HG03432 (cell line): ENCODE results near the gene FBXO17.
"Not testable (repeated sequence)": the region's sequence is repeated elsewhere in the genome, so short reads cannot be mapped to it uniquely, and the experiment has no call there.

ENCODE experiments used
- ATAC-seq: cut with Tn5 transposase; IDR thresholded peaks from one replicate; pipeline ENCODE4 v1.9.1; 2021; ENCODE audit warnings: mild to moderate bottlenecking, moderate library complexity; ENCODE audit not compliant: unreplicated experiment

Gene FBXO17

GRCh38 chr19:38980583-38981374, 5.2 kb upstream of the FBXO17 start:
- ATAC-seq: no peak

- no peak for ATAC-seq
Measured at GRCh38 chr19:38979812-38980211, 4.3 kb upstream of the FBXO17 start.

DNA sequence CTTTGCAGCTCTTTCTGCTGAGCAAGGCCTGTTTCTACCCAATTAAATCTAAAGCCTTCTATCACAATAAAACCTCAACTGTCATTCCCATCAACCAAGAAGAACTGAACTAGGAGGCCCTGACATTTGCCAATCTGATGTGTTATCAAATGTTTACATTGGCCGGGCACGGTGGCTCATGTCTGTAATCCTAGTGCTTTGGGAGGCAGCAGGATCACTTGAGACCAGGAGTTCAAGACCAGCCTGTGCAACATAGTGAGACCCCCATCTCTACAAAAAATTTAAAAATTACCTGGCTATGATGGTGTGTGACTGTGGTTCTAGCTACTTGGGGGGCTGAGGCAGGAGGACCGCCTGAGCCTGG, 2.8 kb upstream of the FBXO17 start:
- ATAC-seq: no peak

DNA sequence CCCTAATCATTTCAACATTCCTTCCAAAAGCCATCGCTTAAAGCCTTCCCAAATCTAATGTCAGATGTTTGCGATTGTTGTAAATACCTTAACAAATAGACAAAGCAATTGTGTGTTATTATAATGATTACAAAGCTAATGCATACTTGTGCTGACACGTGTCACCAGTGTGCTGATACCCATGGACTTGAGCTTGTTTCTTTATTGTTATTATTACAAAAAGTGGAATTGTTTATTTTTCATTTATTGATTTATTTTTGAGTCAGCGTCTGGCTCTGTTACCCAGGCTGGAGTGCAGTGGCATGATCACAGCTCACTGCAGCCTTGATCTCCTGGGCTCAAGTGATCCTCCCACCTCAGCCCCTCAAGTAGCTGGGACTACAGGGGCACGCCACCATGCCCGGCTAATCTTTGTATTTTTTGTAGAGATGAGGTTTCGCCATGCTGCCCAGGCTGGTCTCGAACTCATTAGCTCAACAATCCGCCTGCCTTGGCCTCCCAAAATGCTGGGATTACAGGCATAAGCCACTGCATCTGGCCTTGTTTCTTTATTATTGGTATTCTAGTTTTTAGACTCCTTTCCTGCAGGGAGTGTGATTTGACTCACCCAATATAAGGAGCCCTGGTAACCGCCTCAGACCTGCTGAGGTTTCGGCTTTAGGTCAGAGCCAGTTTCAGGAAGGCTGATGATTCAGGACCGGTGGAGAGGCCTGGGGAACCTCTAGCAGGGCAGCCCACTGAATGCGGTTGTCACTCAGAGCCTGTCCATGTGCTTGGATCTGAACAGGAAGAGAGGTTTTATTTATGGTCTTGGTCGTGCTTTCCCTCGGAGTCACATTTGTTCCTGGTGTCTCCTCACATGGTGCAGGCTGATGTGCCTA, 2.1 kb upstream of the FBXO17 start:
- ATAC-seq: peak; percentile 75

- no peak for ATAC-seq
Measured at GRCh38 chr19:38975861-38976271, 324 bp upstream of the FBXO17 start.

- no peak for ATAC-seq
Measured at GRCh38 chr19:38974624-38975213, 823 bp downstream of the FBXO17 start.

GRCh38 chr19:38971672-38972071, 3.9 kb downstream of the FBXO17 start:
- no peak for ATAC-seq

DNA sequence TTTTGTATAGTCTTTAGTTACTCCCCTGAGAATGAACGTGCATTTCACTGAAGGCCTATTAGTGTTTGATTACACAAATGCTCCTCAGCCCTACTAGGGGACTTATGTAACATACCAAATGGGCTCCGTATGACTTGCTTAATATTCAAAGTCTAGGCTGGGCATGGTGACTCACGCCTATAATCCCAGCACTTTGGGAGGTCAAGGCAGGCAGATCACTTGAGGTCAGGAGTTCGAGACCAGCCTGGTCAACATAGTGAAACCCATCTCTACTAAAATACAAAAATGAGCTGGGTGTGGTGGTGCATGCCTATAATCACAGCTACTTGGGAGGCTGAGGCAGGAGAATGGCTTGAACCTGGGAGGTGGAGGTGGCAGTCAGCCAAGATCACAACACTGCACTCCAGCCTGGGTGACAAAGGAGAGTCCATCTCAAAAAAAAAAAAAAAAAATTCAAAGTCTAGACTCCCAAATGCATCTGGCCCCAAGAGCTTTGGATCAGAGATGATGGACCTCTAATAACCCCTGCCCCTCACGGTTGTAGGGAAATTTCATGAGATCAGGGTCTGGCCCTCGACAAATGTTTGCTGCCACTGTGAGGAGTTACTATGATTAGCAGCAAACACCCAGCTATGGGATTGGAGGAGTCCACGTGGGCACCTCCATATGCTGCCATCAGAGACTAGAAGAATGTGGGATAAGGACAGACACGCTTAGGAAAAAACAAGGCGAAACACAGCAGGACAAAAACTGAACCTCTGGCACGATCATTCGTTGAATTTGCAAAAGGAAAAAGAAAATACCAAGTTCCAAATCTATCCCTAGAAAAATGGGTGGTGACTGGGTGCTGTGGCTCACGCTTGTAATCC, 4.6 kb downstream of the FBXO17 start:
- ATAC-seq: no peak

DNA sequence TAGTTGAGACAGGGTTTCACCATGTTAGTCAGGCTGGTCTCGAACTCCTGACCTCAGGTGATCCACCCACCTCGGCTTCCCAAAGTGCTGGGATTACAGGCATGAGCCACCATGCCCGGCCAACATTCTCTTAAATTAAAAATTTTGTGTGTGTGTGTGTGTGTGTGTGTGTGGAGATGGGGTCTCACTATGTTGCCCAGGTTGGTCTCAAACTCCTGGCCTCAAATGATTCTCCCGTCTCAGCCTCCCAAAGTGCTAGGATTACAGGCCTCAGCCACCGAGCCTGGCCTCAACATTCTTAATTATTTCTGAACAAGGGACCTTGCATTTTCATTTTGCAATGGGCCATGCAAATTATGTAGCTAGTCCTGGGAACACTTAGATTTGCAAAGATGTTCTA, 9.4 kb downstream of the FBXO17 start:
- ATAC-seq: not testable (repeated sequence)

GRCh38 chr19:38964738-38965137, 10.8 kb downstream of the FBXO17 start:
- ATAC-seq: no peak

- no peak for ATAC-seq
Measured at GRCh38 chr19:38959618-38960017, 15.9 kb downstream of the FBXO17 start.

DNA sequence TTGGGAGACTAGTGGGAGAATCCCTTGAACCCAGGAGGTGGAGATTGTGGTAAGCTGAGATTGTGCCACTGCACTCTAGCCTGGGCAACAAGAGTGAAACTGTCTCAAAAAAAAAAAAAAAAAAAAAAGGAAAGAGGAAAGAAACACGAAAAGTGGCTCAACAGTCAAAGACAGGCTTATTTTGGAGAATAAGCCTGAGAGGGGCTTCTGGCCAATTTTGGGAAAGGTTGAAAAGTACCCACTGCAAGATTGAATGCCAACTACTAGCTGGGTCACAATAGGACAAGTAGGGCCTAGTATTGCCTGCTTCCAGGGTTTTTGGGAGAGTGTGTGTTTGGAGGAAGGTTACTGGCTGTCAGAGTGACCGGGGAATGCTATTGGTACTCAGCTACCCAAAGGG, 17.2 kb downstream of the FBXO17 start:
- ATAC-seq: no peak

GRCh38 chr19:38956264-38956663, 19.3 kb downstream of the FBXO17 start:
- no peak for ATAC-seq

- ATAC-seq: no peak
Measured at GRCh38 chr19:38953677-38954076, 21.9 kb downstream of the FBXO17 start.

- no peak for ATAC-seq
Measured at GRCh38 chr19:38952395-38953165, 23.0 kb downstream of the FBXO17 start.

DNA sequence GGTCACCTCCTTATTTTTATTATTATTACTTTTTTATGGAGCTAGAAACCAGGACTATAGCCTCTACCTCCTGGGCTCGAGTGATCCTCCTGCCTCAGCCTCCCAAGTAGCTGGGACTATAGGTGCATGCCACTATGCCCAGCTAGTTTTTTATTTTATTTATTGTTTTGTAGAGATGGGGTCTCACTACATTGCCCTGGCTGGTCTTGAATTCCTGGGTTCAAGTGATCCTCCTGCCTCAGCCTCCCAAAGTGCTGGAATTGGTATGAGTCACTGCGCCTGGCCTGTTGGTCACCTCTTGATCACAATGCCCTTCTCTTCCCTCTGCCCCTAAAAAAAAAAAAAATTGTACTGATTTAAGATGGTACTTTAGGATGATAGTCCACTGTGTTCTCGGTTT, 24.4 kb downstream of the FBXO17 start:
- no peak for ATAC-seq

GRCh38 chr19:38949580-38950367, 25.8 kb downstream of the FBXO17 start:
- ATAC-seq: no peak

- no peak for ATAC-seq
Measured at GRCh38 chr19:38946229-38947010, 29.1 kb downstream of the FBXO17 start.
